ENCODE data around the gene TCERG1.

- TF ChIP-seq CTCF (IDR thresholded peaks at IDR 0.05) (peak in 1 of 2 donors; percentile 53), POLR2A (IDR thresholded peaks at IDR 0.05) (no peak)
Measured at GRCh38 chr5:146426853-146427618, 20.1 kb upstream of the TCERG1 start.
